GM18867 (cell line): Measurements from ENCODE around the gene IQCB1.
"Not testable (repeated sequence)": the region's sequence is repeated elsewhere in the genome, so short reads cannot be mapped to it uniquely, and the experiment has no call there.

Source experiments
- ATAC-seq: cut with Tn5 transposase; IDR thresholded peaks from one replicate; pipeline ENCODE4 v1.9.1; 2021; ENCODE audit warnings: mild to moderate bottlenecking, moderate library complexity; ENCODE audit not compliant: unreplicated experiment

Gene IQCB1

GRCh38 chr3:121834671-121835464 lies at the start of gene IQCB1, which contains the start of gene EAF2:
Gene IQCB1 (minus strand): TSS chr3:121835060. CDS start chr3:121828960, 6,100 bp downstream.
Gene EAF2 (plus strand): TSS chr3:121835209. CDS start chr3:121835286, 77 bp downstream.
- ATAC-seq = peak; percentile 98

- ATAC-seq = no peak
These were observed 48.6 kb upstream of the IQCB1 start for GRCh38 chr3:121883507-121883906.

GRCh38 chr3:121878411-121878810 lies 43.6 kb upstream of the IQCB1 start:
- no peak for ATAC-seq

GRCh38 chr3:121871430-121871829 lies 36.6 kb upstream of the IQCB1 start:
- ATAC-seq = no peak

GRCh38 chr3:121870717-121871116 lies 35.9 kb upstream of the IQCB1 start:
- no peak for ATAC-seq

- no peak for ATAC-seq
These were observed 34.9 kb upstream of the IQCB1 start for GRCh38 chr3:121869736-121870135.

- no peak for ATAC-seq
These were observed 28.9 kb upstream of the IQCB1 start for GRCh38 chr3:121863801-121864200.

GRCh38 chr3:121863247-121863646 lies 28.4 kb upstream of the IQCB1 start:
- ATAC-seq = not testable (repeated sequence)

GRCh38 chr3:121857778-121858177 lies 22.9 kb upstream of the IQCB1 start:
- ATAC-seq = not testable (repeated sequence)

- no peak for ATAC-seq
These were observed 20.7 kb upstream of the IQCB1 start for GRCh38 chr3:121855555-121855954.

GRCh38 chr3:121852256-121852655 lies 17.4 kb upstream of the IQCB1 start:
- ATAC-seq = no peak

- ATAC-seq = no peak
These were observed 10.0 kb upstream of the IQCB1 start for GRCh38 chr3:121844892-121845291.

- ATAC-seq = no peak
These were observed 5.1 kb upstream of the IQCB1 start for GRCh38 chr3:121839962-121840361.

- ATAC-seq = no peak
These were observed 1.6 kb upstream of the IQCB1 start for GRCh38 chr3:121836481-121836880.

GRCh38 chr3:121836064-121836463 lies 1.2 kb upstream of the IQCB1 start:
- no peak for ATAC-seq

GRCh38 chr3:121835465-121835801 lies 573 bp upstream of the IQCB1 start:
- peak; percentile 14 for ATAC-seq

GRCh38 chr3:121834157-121834670 lies 646 bp downstream of the IQCB1 start:
- ATAC-seq = no peak

GRCh38 chr3:121822973-121823372 lies 11.9 kb downstream of the IQCB1 start:
- ATAC-seq = no peak

GRCh38 chr3:121821421-121822199 lies 13.2 kb downstream of the IQCB1 start:
- no peak for ATAC-seq

- ATAC-seq = no peak
These were observed 15.6 kb downstream of the IQCB1 start for GRCh38 chr3:121819236-121819635.

GRCh38 chr3:121818578-121818977 lies 16.3 kb downstream of the IQCB1 start:
- ATAC-seq = no peak

GRCh38 chr3:121817753-121818152 lies 17.1 kb downstream of the IQCB1 start:
- ATAC-seq = no peak
